Lower lobe of right lung (tissue), 2 donors: Measurements from ENCODE around the gene RNLS. TPM values are rescaled to one million over a fixed set of nuclear protein-coding genes. Genes with fewer than 3 reads are reported as not detected.

Experiments
- ATAC-seq, 2 donors: fragments of 200-7000 bp; cut with Tn5 transposase; one replicate each; pipeline ENCODE4 v1.9.1; 2020 to 2022; ENCODE audit warnings: mild to moderate bottlenecking in 2 of 2, moderate library complexity in 2 of 2
- DNase-seq: peaks from one replicate; pipeline ENCODE4 v3.0.0-alpha.2; 2020
- H3K27ac ChIP-seq: fragments of 200-600 bp; one replicate; pipeline ENCODE4 v1.8.0; 2022
- H3K27me3 ChIP-seq: fragments of 200-600 bp; one replicate; pipeline ENCODE4 v1.8.0; 2022; ENCODE audit warnings: low read depth
- H3K36me3 ChIP-seq: fragments of 200-600 bp; one replicate; pipeline ENCODE4 v1.8.0; 2022; ENCODE audit warnings: mild to moderate bottlenecking
- H3K4me1 ChIP-seq: fragments of 200-600 bp; one replicate; pipeline ENCODE4 v1.8.0; 2022
- H3K4me3 ChIP-seq: fragments of 200-600 bp; one replicate; pipeline ENCODE4 v1.8.0; 2022; ENCODE audit warnings: mild to moderate bottlenecking
- H3K9me3 ChIP-seq: fragments of 200-600 bp; one replicate; pipeline ENCODE4 v1.8.0; 2022
- intact Hi-C: fragments of 100-400 bp; cut with DNase I; formaldehyde crosslinking; loops from one replicate; pipeline ENCODE4 v1.11.0; 2022
- total RNA-seq: library from RNA; stranded (reverse); fragmentation: NEBNext Ultra II Directional; extraction: Animal tissue kit (Norgen Biotek cat#: 25700); gene quantifications from one replicate; pipeline ENCODE4 v1.2.1, GENCODE V29; 2021
- TF ChIP-seq, protein P1 (sequence below): fragments of 200-600 bp; IDR thresholded peaks from one replicate; pipeline ENCODE4 v1.8.0; 2022; ENCODE audit warnings: antibody characterized with exemption, mild to moderate bottlenecking
- donor health status: DM: no; HTN: yes; CAD: no; lungs with severe emphysema.

Gene RNLS
- total RNA-seq, 1 donor from 2014 or later: 9.6 TPM

DNA sequence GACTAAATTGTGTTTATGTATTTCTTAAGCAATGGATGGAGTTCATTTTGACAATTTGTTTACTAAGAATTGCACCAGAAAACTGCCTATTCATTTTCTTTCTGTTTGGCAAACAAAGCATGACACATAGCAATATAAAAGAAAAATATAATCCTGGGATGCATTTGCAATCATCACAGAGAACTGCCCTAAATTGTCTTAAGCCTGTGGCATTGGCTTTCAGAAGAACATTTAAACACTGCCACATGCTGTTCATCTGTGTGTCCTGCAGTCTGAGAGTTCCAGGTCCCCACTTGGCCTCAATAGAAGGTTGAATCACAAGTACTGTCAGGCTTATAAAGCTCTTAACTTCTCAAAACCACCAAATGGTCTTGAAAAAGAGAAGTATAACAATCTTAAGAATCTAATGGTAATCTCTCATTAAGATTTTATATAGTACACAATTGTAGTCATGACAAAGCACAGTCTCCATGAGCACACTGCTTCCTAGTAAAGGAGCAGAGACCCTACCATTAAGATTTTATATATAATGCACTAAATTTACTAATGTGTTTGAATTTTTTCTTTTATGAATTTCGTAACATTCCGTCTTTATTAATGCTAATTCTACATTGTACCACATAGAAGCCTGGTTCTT is 29.9 kb downstream of the RNLS start:
- intact Hi-C loops: loop anchor here (10.0 kb wide), 1 partner anchor 148 kb away; no protein-coding TSS in a partner anchor
- TF ChIP-seq, protein P1, sequence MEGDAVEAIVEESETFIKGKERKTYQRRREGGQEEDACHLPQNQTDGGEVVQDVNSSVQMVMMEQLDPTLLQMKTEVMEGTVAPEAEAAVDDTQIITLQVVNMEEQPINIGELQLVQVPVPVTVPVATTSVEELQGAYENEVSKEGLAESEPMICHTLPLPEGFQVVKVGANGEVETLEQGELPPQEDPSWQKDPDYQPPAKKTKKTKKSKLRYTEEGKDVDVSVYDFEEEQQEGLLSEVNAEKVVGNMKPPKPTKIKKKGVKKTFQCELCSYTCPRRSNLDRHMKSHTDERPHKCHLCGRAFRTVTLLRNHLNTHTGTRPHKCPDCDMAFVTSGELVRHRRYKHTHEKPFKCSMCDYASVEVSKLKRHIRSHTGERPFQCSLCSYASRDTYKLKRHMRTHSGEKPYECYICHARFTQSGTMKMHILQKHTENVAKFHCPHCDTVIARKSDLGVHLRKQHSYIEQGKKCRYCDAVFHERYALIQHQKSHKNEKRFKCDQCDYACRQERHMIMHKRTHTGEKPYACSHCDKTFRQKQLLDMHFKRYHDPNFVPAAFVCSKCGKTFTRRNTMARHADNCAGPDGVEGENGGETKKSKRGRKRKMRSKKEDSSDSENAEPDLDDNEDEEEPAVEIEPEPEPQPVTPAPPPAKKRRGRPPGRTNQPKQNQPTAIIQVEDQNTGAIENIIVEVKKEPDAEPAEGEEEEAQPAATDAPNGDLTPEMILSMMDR: peak; percentile 78
- ATAC-seq: peak; percentile 87 to 96

DNA sequence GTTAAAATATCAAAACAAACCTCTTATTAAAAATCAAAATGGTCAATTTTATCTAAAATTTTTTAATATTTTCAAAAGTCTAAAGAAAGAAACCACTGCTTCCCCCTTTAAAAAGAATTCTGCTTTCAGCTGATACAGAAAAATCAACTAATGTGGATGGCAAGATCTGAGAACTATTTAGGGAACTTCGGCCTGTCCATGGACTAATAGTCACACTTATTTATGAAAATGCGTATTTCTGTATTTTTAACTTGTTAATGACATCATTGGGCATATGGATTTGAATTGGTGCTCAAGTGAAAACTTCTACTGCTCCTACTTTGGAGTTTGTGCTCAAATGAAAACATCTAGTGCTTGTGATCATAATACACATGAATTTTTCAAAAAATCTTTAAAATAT is 31.9 kb downstream of the RNLS start:
- H3K9me3 ChIP-seq: no peaks in the 10 kb centered on the region
- no peak for ATAC-seq
- no peak overlapping the region for H3K27ac ChIP-seq
- no peak for DNase-seq
- intact Hi-C loops: loop anchor here (10.0 kb wide), 1 partner anchor 146 kb away; no protein-coding TSS in a partner anchor
- no peak overlapping the region for H3K4me3 ChIP-seq
- TF ChIP-seq, protein P1: no peak
- no peaks in the 10 kb centered on the region for H3K27me3 ChIP-seq
- no peaks in the 10 kb centered on the region for H3K36me3 ChIP-seq
- H3K4me1 ChIP-seq: no peaks in the 10 kb centered on the region

More for the DNA sequence above, 29.9 kb downstream of the RNLS start:
- Histone ChIP-seq H3K9me3 (no peaks in the 10 kb centered on the region), H3K4me1 (no peaks in the 10 kb centered on the region), H3K4me3 (no peak overlapping the region), H3K27ac (no peak overlapping the region), H3K36me3 (no peaks in the 10 kb centered on the region), H3K27me3 (no peaks in the 10 kb centered on the region)
- DNase-seq: no peak

DNA sequence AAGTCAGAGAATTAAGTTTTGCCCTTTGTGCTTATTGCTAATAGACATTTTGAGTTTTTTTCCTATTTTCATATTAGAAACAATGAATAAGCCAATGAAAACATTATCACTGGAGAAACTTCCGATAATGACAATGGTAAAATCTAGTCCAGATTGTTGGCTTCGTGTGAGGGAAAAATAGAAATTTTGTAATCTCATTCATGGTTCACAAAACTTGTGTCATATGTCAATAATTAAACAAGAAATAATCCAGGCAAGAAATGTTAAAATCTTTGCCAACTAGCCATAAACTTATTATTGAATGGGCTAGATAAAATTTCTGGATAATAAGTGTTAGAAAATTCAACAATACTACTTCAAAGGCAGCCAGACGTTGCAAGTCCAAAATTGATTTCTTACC is 36.6 kb downstream of the RNLS start:
- intact Hi-C loops: no loop called here
- H3K9me3 ChIP-seq: no peaks in the 10 kb centered on the region
- no peak overlapping the region for H3K4me3 ChIP-seq
- no peaks in the 10 kb centered on the region for H3K27me3 ChIP-seq
- H3K27ac ChIP-seq: no peak overlapping the region
- DNase-seq (no peak), ATAC-seq (no peak)
- H3K36me3 ChIP-seq: no peaks in the 10 kb centered on the region
- TF ChIP-seq, protein P1: no peak
- H3K4me1 ChIP-seq: peaks cover 4% of the 10 kb centered on the region

DNA sequence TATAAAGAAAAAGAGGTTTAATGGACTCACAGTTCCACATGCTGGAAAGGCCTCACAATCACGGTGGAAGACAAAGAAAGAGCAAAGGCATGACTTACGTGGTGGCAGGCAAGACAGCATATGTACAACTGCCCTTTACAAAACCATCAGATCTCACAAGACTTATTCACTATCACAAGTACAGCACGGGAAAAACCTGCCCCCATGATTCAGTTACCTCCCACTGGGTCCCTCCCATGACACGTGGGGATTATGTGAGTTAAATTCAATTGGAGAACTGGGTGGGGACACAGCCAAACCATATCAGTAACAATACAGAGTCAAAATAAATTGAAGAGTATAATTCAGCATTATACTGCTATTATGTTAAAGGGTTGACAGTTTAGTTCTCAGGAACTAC is 37.8 kb downstream of the RNLS start:
- H3K27me3 ChIP-seq: no peaks in the 10 kb centered on the region
- TF ChIP-seq, protein P1: no peak
- intact Hi-C loops: no loop called here
- no peak overlapping the region for H3K27ac ChIP-seq
- peaks cover 7% of the 10 kb centered on the region for H3K4me1 ChIP-seq
- DNase-seq (no peak), ATAC-seq (no peak)
- no peaks in the 10 kb centered on the region for H3K9me3 ChIP-seq
- H3K36me3 ChIP-seq: no peaks in the 10 kb centered on the region
- no peak overlapping the region for H3K4me3 ChIP-seq

DNA sequence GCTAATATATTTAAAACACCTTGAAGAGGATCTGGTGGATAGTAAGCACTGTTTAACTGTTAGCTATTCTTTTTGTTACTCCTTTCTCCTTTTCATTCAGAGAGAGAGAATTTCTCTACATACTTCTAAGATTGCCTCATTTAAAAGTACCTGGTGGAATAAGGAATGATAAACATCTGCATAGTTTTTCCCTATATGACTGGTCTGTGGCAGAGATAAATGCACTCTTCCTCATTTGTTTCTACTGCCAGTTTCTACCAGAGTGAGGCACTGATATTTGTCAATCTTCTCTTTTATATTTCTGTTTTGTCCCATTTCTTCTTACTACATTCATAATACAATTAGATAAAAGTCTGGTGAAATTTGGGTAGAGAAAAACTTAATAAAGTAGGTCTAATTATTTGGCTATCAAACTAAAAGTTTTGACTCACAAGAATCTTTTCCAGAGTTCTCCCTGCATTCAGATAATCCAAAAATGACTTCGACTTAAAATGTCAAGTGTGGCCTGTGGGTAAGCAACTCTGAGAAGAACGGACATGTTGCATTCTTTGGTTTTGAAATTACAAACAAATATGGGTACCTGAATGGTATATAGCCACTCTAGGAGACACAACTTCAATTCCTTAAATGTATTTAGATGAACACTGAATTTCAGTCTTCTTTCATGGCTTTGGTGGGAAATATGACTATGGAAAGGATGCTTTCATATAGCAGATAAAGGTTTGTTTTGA is 38.8 kb downstream of the RNLS start:
- no peaks in the 10 kb centered on the region for H3K9me3 ChIP-seq
- ATAC-seq (no peak), DNase-seq (no peak)
- TF ChIP-seq, protein P1: no peak
- H3K36me3 ChIP-seq: no peaks in the 10 kb centered on the region
- H3K27ac ChIP-seq: no peak overlapping the region
- H3K27me3 ChIP-seq: no peaks in the 10 kb centered on the region
- no peak overlapping the region for H3K4me3 ChIP-seq
- intact Hi-C loops: no loop called here
- peaks cover 9% of the 10 kb centered on the region for H3K4me1 ChIP-seq
